Stimulated activated CD8-positive, alpha-beta memory T cell treated with anti-CD3 and anti-CD28 coated beads, Interleukin-4, amount 100 ng/mL, for 24 hours (primary cell): ENCODE measurements around the gene MBNL3.

ENCODE experiments used
- DNase-seq: peaks from one replicate; pipeline ENCODE4 v3.0.0-alpha.2; 2020; ENCODE audit warnings: low read depth

The MBNL3 gene

DNA sequence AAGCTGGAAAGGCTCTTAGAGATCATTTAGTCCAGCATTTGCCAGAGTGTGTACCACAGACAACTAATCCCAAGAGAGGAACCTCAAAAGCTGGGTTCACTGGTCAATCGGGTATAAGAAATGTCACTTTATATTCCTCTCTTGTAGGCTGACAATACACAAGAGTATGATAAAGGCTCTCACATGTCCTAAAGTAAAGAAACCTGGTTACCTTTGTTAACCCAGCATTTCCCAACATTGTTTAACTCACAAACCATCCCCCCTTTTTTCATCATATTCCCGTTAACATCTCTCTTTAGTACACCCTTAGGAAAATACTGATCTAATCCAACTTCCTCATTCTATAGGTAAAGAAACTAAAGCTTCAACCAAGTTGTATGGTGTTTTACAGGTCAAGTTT, 74.4 kb downstream of the MBNL3 start:
- no peak for DNase-seq

DNA sequence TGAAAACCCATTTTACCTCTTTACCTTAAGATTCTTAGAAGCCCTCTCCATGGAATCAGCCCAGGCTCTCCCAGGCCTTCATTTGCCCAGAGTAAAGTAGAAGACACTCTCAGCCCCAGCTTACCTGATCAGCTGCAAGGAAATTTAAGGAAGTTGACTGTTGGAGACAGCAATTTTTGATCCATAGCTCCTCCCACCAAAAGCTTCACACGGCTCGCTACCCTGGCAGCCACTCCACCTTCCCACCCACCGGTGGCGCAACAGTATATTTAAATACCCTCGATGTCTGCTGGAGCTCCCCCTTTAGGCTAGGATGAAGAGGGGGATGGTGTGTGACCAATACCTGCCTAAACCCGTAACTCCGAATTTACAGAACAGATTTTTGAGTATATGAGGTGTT, 75.4 kb downstream of the MBNL3 start:
- no peak for DNase-seq

DNA sequence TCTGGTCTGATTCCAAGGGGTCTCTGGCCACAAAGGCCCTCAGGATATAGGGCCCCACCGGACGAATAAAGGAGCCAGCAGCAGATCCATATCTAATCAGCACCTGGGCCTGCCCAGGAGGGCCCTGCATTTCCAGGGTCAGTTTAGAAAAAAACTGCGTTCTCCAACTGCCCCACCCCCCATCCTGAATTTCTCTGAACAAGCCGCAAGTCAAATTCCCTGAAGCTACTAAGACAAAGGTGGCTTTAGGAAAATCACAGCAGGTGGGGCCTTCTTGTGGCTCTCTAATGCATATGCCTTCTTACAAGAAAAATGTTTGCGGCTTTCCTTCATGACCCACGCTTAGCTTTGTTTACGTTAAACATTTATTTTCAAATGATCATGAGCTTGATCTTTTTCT, 76.6 kb downstream of the MBNL3 start:
- DNase-seq = no peak

DNA sequence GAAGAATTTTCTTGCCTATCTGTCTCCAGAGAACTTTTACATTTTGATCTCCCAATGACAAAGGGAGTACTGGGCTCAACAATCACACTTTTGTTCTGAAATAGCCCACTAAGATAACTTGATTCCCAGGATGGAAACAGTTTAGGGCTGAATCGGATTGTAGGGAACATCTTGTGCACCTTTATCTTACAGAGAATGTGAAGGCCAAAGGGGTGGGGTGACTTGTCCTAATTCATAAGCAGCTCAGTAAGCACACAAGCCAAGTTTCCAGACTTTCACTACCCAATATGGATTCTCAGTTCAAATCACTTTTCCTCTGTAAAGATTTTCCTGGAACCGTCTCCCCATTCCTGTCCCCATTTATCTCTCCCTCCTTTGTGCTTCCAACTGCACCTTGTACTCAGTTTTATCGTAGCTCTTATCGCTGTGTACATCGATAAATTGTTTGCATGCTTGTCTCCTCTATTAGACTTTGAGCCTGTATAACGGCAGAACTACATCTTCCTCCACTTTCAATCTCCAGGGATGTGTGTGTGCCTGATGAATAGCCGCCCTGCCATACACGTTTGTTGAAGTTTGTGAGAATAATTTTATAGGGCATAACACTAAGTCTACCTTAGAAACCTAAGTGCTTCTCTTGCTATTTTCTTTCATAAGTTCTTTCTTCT, 77.4 kb downstream of the MBNL3 start:
- DNase-seq = no peak

DNA sequence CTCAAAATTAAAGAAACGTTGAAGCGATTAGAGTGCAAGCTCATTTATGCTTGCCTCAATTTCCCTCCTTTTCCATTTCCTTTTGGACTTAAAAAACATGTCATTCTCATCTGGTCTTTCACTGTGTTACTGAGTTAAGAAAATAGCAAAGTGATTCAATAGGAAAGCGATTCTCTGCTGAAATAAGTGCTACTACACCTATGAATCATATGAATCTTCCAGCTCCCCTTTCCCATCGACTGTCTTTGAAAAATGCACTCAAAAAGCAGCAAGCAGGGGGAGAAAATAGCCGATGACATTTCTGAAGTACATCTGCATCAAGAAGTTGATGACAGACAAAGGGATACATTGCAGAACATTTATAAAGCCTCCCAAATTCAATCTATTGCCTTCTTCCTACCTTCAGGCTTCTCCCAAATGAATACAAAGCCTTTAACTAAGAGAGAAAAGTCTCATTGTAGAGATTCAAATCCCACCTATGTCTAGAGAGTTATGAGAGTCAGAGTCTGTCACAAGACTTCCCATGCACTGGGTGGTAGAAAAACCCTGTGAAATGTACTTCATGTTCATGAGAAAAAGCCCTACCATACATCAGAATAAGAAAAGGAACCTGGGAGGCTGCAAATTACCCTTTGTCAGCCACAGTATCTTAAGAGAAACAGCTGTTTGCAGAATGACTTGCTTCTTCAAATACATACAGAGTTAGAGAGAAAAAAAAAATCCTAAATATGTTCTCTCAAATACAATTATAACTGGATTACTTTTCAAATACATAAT, 78.9 kb downstream of the MBNL3 start:
- no peak for DNase-seq

DNA sequence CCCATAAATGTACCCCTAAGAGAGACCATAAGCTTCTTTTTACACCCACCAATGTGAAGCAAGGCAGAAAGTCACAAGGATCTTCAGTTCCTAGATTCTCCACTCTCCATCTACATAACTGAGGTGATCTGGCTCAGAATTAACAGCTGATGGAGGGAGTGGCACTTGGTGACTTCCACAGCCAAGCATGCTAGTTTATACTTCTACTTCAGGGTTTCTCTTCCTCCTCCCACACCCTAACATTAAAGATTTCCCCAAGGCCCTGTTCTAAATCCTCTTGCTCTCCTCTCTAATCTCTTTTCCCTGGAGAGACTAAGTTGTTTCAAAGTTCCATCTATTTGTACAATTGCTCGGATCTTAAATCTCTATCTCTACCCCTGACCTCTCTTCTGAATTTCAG, 81.1 kb downstream of the MBNL3 start:
- no peak for DNase-seq

DNA sequence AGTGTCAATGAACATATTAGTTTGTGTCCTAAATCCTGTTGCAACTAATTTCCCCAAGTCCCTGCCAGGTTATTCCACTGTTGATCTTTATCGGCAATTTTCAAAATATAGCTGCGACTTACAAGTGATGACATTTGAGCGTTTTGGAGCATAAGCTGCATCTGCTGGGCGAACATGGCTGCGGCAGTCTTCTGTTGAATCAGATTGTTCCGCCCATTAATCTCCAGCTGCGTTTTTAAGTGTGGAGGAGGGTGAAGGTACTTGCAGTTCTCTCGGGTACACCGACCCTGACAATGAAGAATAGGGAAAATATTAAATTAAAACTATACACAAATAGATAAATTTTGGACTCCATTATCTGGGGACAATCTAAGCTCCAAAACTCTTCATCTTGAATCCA, 82.7 kb downstream of the MBNL3 start:
- no peak for DNase-seq

DNA sequence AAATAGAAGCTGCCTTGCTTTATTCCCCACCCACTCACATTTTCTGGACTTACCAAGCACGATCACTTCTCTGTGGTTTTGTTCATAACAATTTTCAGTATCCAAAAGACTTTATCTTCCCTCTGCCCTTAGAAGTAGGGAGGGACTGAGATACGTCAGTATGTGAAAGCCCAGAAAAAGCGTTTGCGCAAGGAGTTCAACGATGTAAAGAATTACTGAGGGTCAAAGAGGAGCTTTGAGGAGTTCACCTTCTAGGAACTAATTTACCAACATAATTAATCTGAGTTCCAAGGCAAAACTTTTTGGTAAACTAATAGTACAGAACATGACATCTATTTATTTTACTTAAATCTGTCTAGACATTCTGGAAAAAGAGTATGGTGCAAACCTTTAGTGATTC, 84.6 kb downstream of the MBNL3 start:
- no peak for DNase-seq

DNA sequence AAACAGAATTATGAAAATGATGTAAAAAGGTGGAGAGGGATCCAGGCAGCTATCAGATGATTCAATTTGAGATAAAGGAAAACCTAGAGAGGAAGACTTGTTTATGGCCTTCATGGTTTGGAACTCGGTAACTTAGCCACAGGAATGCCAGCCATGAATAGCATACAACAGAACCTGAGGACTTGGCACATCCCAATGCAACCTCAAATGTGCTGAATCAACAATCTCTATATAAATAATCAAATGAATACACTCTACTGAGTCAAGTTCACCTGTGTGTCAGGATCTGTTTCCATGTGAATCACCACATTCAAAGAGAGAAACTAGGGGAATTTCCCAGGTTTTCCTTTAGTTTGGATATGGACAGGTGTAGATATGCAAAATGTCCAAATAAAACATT, 86.9 kb downstream of the MBNL3 start:
- no peak for DNase-seq

DNA sequence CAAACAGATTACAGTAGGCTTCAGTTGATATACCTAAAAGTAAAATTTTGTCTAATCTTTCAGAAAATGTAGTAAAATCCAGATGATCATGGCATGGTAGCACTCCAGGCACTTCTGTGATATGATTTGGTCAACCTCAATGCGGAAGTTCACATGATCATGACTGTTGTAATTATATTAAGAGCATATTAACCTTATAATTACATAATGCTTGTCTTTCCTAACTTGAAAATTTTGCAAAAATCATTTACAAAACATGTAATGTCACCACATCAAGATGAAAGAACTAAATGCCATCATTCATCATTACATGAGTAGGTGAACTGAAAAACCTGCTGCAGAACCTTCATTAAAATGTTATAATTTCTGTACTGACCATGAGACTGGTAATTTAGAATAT, 88.1 kb downstream of the MBNL3 start:
- DNase-seq = no peak

DNA sequence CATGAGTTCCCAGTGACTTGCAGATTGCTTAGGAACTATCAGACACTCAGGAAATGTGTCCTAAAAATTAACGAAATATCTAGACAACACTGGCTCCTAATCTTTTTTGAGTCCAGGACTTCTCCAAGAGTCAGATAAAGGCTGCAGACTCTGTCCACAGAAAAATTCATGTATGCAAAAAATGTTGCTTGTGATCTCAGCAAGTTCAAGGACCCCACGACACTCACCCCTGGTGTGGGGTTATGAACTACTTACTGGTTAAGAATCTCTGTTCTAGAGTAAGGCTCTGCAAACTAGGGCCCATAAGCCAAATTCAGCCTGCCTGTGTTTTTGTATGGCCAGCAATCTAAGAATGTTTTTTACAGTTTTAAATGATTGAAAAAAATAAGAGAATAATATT, 93.2 kb downstream of the MBNL3 start:
- no peak for DNase-seq

DNA sequence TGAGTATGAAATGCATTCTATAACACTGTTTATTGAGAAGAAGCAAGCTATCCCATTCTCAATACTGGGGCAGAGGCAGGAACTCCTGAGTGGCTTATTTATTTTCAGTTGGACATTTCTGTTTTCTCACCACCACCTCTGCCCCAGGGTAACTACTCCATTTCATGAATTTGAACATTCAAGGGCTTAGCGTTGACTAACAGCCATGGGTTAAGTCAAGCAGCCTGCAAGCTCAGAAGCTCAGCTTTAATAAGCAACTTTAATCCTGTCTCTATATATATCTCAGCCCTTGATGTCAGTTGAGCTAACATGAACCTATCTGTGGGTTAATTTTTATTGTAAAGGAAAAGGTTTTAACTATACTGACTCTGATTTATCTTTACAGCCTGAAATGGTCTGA, 93.8 kb downstream of the MBNL3 start:
- DNase-seq = no peak

DNA sequence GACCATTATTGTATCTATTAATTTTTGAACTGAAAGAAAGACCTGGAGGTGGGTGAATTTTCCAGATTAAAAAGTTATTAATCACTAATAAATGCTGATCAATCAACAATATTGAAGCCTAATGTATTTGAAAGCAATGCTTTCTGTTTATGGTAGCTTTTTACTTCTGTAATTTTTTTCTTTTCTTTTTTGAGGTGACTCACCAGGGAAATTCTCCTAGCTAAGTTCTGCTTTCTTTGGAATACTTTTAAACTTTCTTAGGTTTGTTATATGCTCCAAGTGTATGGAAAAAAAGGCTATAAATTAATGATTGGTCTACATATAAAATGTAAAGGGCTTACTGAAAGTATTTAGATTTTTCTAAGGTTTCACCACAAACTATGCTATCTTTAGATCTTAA, 94.2 kb downstream of the MBNL3 start:
- DNase-seq = no peak

DNA sequence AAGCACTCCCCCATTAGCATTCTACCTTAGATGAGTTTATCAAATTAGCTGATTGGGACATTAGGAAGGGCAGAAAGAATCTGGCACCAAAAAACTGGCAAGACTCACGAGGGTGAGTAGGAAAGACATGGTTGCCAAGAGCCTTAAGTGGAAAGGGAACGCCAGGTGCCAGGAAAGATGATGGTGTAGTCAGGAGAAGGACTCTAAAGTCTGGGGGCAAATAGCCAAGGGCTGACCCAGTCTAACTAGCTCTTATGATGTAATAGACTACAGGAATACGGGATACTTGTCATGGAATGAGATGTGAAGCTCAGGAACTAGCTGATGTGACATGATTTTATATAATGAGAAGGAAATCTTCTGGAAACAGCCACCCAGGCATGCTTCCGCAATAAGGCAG, 94.8 kb downstream of the MBNL3 start:
- no peak for DNase-seq

DNA sequence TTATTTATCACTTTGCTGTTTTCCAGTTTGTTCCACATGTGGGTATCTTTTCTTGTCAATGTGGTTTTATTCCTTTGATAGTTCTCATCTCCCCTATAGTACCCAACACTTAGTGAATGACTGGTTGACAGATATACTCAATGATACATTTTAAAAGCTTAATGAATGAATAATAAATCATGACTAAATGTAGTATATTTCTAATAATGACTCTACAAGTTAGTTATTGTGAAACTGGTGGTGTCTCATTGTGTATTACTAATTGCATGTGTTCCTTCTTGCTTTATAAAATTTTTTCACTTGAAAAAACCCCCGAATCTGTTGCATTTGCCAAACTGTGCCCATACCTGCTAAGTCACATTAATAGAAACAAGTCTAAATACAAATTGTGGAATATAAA, 95.4 kb downstream of the MBNL3 start:
- no peak for DNase-seq

DNA sequence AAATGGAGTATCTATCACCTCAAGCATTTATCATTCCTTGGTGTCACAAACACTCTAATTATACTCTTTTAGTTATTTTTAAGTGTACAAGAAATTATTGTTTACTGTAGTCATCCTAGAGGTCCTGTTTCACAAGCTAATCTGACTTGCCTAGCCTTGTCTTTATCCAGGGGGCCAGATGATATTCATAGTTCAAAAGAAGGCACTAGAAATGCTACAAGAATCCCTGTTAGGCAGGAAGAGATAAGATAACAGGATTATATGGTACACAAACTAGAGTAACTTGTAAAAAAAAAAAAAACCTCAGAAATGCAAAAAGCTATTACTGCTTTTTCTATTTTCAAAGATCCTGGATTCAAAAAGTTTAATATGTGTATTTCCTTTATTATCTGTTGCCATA, 95.8 kb downstream of the MBNL3 start:
- no peak for DNase-seq

DNA sequence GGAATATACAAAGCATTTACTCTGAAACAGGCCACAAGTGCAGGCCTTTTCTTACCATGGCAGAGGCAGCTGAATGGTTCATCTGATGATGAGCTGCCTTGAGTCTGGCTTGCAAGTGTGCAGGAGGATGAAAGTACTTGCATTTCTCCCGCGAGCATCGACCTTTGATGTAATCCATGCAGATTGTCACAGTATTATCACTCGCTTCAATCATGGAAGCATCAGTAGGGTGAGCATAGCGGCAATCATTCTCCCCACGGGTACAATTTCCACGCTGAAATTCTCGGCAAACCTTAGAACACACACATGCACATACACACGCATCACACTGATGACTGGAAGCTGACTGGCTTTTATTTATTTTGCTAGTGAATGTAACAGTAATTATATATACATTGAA, 98.0 kb downstream of the MBNL3 start:
- DNase-seq = no peak

DNA sequence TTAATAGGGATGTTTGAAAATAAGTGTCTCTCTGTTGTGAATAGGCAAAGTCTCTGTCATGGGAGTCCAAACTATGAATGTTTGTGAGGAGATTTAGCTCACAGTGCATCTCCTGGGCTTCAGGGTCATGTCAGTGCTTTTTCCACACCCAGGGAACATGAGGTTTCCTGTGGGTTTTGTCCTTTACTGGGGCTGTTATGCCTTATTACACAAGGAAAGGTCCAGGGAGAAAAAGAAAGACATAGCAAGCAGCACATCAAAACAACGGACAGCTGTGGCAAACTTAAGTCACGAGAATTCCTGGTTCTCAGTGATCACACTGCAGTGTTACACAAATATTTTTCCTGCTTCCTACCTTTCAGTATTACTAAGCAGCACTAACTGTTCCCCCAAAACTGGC, 99.4 kb downstream of the MBNL3 start:
- DNase-seq = no peak

DNA sequence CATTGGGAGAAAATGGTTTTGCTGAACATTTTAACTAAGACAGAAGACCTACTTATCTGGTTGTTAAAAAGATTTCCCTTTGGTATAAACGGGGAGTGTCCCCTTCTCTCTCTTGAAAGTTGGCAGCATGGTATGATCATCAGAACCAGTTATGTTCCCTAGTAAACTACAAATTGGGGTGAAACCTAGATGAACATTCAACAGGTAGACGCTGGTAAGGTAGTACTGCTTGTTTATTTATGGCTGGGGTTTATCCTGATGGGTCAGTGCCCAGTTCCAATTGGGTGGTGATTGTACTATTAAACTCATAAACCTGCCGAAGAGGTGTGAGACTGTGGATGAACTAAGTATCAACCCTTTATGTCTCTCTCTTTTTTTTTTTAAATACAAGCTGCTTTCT, 100.5 kb downstream of the MBNL3 start:
- no peak for DNase-seq

DNA sequence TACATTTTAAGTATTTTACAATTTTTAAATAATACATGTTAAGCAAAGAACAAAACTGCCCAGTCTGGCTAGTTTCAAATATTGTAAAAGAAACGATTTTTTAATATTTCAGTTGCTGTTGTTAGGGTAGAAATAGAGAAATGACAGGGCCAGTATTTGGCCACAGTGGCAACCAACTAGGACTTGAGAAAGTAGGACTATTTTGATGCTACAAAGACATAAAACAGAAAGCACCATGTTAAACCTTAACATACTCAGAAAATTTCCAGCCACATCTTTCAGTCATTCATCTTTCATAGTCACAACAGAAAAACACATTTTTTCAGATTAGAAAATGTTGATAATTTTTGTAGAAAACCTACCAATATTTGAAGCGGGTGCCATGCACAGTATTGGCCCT, 104.5 kb downstream of the MBNL3 start:
- DNase-seq = no peak

DNA sequence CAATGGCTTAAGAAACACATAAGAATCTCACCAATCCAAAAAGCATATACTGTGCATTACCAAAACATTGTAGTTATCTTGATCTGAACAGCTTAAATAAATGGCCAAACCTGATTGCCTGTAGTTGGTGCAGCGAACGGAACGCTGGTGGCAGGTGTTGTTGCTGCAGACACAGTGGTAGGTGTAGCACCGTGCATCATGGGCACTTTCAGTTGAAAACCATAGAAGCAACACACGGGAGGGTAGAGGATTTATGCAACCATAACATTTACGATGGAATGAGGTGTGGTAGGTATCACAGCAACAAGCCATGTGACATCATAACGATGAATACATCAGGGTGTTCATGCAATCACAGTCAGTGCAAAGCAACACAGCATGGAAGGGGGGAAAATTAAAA, 106.8 kb downstream of the MBNL3 start:
- no peak for DNase-seq

DNA sequence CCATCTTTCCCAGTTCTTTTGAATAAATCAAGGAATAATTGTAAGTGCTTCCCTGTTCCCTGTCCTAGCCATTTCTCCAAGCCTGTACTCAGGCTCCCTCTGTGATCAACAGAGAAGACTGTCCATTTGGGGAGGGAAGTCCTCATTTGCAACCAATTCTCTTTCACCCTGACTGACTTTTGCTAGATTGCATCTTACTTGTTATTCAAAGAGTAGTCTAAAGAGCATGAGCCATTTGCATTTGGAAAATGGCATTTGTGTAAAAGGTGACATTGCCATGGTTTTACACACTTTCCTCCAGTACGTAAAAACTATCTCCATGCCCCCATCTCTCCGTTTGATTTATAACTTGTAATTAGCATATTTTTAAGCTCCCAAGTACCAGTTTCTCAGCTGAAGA, 110.6 kb downstream of the MBNL3 start:
- no peak for DNase-seq

DNA sequence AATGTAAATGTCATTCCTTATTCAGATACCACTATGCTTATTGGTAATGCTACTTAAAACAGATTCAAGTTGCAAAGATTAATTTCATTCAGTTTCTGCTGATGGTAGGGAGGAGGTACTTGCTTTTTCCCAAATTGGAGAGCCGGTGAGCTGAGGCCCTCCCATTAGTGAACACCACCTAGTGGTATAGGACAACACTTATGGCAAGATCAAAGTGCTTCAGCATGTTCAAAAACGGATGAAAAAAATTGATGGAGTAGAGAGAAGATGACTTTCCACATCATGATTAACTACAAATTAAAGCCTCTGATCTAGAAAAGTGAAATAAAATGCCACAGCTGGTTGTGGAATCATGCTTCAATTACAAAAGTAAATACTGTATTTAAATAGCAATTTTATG, 112.9 kb downstream of the MBNL3 start:
- DNase-seq = no peak

DNA sequence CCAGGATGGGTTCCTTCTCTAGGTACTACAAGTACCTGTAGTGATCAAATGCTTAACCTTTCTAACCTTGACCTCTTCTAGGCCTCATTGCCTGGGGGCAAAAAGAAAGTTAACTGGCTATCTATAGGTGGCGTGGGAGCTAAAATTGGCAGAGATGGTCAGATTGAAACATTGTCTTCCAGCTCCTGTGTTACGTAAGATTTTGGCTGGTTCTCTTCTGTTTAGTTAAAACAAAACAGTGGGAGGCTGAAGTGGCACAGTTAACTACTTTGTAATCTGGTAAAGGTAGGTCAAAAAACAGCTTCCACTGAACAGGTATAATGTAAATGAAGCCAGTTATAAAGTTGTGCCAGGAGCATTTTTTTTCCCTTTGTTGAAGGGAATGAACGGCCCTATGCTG, 115.2 kb downstream of the MBNL3 start:
- no peak for DNase-seq
